ENCODE measurements around the gene PTBP3. TPM values are rescaled to one million over a fixed set of nuclear protein-coding genes. Genes with fewer than 3 reads are reported as not detected.

Gene PTBP3
- total RNA-seq, 2 experiments from 2014 or later, result 87.2 to 92.3 TPM

- ChIA-PET CTCF (interaction anchor here (2.0 kb wide), 1 partner anchor 256 kb away, joined by 8 read pairs; no protein-coding TSS in a partner anchor), POLR2A (interaction anchor here (0.6 kb wide), 1 partner anchor 710 kb away, joined by 3 read pairs; no protein-coding TSS in a partner anchor)
- H3K27ac Mint-ChIP-seq, result no peak overlapping the region
- no peaks in the 10 kb centered on the region for H3K36me3 Mint-ChIP-seq
- H3K4me3 Mint-ChIP-seq, result no peak overlapping the region
- intact Hi-C loops (cut with micrococcal nuclease), result no loop called here
- peaks cover 15% of the 10 kb centered on the region for H3K4me1 Mint-ChIP-seq (ENCODE audit: low read depth)
- no peaks in the 10 kb centered on the region for H3K27me3 Mint-ChIP-seq
- DNase-seq, result no peak
- H3K9me3 Mint-ChIP-seq, result no peaks in the 10 kb centered on the region
Measured at GRCh38 chr9:112354081-112354743, 20.8 kb upstream of the PTBP3 start.

- Mint-ChIP-seq H3K4me1 (ENCODE audit: low read depth) (peaks cover 28% of the 10 kb centered on the region), H3K4me3 (no peak overlapping the region), H3K27me3 (peaks cover 2% of the 10 kb centered on the region), H3K9me3 (peaks cover 2% of the 10 kb centered on the region), H3K36me3 (peaks cover 2% of the 10 kb centered on the region), H3K27ac (no peak overlapping the region)
- intact Hi-C loops (cut with micrococcal nuclease), result no loop called here
- no peak for DNase-seq
- POLR2A ChIA-PET, result no interaction called here
- CTCF ChIA-PET, result no interaction called here
Measured at GRCh38 chr9:112352209-112352608, 18.8 kb upstream of the PTBP3 start.

DNA sequence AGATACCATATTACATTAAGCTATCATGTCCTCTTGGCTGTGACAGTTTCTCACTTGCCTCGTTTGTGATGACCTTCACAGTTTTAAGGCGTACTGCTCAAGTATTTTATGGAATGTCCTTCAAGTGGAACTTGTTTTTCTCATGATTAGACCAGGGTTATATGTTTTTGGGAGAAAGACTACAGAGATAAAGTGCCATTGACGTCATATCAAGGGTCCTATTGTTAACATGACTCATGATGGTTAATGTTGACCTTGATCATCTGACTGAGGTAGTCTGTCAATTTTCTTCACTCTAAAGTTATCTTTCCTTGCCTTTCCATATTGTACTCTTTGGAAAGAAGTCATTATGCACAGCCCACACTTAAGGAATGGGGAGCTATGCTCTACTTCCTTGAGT lies 17.8 kb upstream of the PTBP3 start:
- Mint-ChIP-seq H3K4me1 (ENCODE audit: low read depth) (peaks cover 28% of the 10 kb centered on the region), H3K4me3 (no peak overlapping the region), H3K36me3 (peaks cover 2% of the 10 kb centered on the region), H3K9me3 (peaks cover 2% of the 10 kb centered on the region), H3K27me3 (peaks cover 2% of the 10 kb centered on the region), H3K27ac (no peak overlapping the region)
- POLR2A ChIA-PET, result no interaction called here
- CTCF ChIA-PET, result no interaction called here
- intact Hi-C loops (cut with micrococcal nuclease), result no loop called here
- no peak for DNase-seq

- Mint-ChIP-seq H3K4me1 (ENCODE audit: low read depth) (peaks cover 13% of the 10 kb centered on the region), H3K9me3 (peaks cover 2% of the 10 kb centered on the region), H3K27me3 (peaks cover 2% of the 10 kb centered on the region), H3K36me3 (peaks cover 2% of the 10 kb centered on the region), H3K27ac (no peak overlapping the region), H3K4me3 (peak overlapping the region; percentile 76)
- intact Hi-C loops (cut with micrococcal nuclease), result loop anchor here (2.0 kb wide), 1 partner anchor 14 kb away; no protein-coding TSS in a partner anchor
- ChIA-PET CTCF (interaction anchor here (1.0 kb wide), 1 partner anchor 12 kb away, joined by 3 read pairs; no protein-coding TSS in a partner anchor), POLR2A (no interaction called here)
- DNase-seq, result no peak
Measured at GRCh38 chr9:112349008-112349333, 15.6 kb upstream of the PTBP3 start.

DNA sequence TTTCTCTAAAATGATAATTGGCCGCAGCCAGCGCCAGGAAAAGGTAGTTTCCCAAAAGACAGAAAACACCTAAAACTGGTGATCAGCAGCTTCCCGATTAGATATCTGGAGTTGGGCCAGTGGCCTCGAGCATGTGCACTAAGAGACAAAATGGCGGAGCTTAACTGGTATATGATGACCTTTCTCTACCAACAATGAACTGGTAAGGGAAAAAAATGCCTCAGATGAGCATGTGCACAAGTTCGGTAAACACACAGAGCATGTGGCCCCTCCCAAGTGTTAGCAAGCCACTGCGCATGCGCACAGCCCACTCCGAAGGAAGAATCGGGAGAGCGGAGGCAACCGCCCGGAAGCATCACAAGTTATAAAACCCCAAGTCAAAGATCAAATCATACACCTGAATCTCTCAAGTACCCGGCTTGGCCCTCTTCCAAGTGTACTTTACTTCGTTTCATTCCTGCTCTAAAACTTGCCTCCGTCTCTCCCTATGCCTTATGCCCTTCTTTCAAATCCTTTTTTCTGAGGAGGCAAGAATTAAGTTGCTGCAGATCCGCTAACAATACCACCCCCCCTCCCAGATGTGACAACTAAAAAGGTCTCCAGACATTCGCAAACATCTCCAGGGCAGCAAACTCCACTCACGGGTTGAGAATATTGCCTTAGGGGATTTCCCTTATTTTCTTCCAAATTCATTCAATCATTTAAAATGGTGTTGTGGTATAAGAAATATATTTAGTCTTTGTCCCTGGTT lies 15.0 kb upstream of the PTBP3 start:
- H3K27ac Mint-ChIP-seq, result peak overlapping the region; percentile 80
- H3K9me3 Mint-ChIP-seq, result peaks cover 2% of the 10 kb centered on the region
- H3K4me3 Mint-ChIP-seq, result peak overlapping the region; percentile 76
- peak; percentile 87 for DNase-seq
- ChIA-PET CTCF (interaction anchor here (1.0 kb wide), 1 partner anchor 13 kb away, joined by 3 read pairs; no protein-coding TSS in a partner anchor), POLR2A (no interaction called here)
- H3K36me3 Mint-ChIP-seq, result peaks cover 2% of the 10 kb centered on the region
- intact Hi-C loops (cut with micrococcal nuclease), result loop anchor here (2.0 kb wide), 1 partner anchor 14 kb away; no protein-coding TSS in a partner anchor
- H3K27me3 Mint-ChIP-seq, result peaks cover 2% of the 10 kb centered on the region
- H3K4me1 Mint-ChIP-seq (ENCODE audit: low read depth), result peaks cover 13% of the 10 kb centered on the region

DNA sequence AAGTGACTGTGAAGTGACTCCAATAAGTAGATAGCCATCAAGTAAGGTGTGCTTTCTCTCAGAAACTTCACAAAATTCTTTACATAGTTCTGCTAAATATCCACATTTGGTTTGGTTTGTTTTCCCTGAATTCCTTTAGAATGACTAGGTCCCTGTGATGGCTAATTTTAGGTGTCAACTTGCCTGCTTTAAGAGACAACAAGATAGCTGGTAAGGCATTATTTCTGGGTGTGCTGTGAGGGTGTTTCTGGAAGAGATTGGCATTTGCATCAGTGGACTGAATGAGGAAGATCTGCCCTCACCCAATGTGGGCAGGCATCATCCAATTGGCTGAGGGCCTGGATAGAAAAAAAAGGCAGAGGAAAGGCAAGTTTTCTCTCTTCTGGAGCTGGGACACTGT lies 8.3 kb upstream of the PTBP3 start:
- no peak for DNase-seq
- intact Hi-C loops (cut with micrococcal nuclease), result no loop called here
- Mint-ChIP-seq H3K36me3 (no peaks in the 10 kb centered on the region), H3K27ac (no peak overlapping the region), H3K4me3 (no peak overlapping the region), H3K4me1 (ENCODE audit: low read depth) (no peaks in the 10 kb centered on the region), H3K9me3 (no peaks in the 10 kb centered on the region), H3K27me3 (no peaks in the 10 kb centered on the region)
- ChIA-PET POLR2A (no interaction called here), CTCF (interaction anchor here (1.0 kb wide), 1 partner anchor 244 kb away, joined by 4 read pairs; no protein-coding TSS in a partner anchor)

GRCh38 chr9:112339886-112340285 lies 6.5 kb upstream of the PTBP3 start:
- no peak overlapping the region for H3K4me3 Mint-ChIP-seq
- H3K36me3 Mint-ChIP-seq, result no peaks in the 10 kb centered on the region
- peaks cover 2% of the 10 kb centered on the region for H3K4me1 Mint-ChIP-seq (ENCODE audit: low read depth)
- H3K27me3 Mint-ChIP-seq, result no peaks in the 10 kb centered on the region
- intact Hi-C loops (cut with micrococcal nuclease), result no loop called here
- DNase-seq, result no peak
- H3K9me3 Mint-ChIP-seq, result no peaks in the 10 kb centered on the region
- POLR2A ChIA-PET, result no interaction called here
- CTCF ChIA-PET, result no interaction called here
- H3K27ac Mint-ChIP-seq, result no peak overlapping the region

DNA sequence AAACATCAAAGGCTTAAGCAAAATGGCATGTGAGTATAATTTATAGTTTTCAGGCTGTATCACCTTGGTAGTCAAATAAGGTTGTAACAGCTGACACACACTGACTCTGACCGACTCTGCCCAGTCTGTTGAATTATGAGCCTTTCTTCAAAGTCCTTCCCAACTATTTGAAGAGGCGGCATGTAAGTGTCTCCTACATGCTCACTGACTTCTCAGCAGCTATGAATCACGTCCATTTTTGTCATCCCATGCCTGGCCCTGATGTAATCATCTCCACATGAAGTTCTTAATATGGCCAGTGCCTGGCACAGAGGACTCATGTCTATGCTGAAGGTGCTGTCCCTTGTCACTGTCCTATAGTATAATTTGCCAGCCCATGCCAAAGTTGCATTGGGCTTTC lies 5.1 kb upstream of the PTBP3 start:
- no peak overlapping the region for H3K27ac Mint-ChIP-seq
- ChIA-PET CTCF (no interaction called here), POLR2A (no interaction called here)
- H3K36me3 Mint-ChIP-seq, result no peaks in the 10 kb centered on the region
- H3K4me1 Mint-ChIP-seq (ENCODE audit: low read depth), result peaks cover 6% of the 10 kb centered on the region
- no peaks in the 10 kb centered on the region for H3K9me3 Mint-ChIP-seq
- DNase-seq, result peak; percentile 24
- H3K27me3 Mint-ChIP-seq, result no peaks in the 10 kb centered on the region
- H3K4me3 Mint-ChIP-seq, result no peak overlapping the region
- intact Hi-C loops (cut with micrococcal nuclease), result no loop called here

DNA sequence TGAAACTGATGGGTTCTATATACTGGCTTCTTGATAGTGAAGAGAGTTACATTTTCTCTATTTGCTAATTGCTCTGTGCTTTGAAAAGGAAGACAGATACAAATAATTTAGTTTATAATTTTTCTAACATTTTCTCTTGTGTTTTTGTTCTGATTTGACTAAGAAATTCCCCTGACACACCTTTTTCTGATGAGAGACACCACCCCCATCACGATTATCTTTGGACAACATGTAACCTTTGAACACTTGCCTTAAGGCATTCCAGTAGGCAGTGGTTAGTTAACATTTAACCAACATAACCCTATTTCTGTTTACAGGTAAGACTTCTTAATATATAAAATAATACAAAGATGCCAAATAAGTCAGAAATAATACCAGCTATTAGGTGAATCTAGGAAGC lies 4.1 kb upstream of the PTBP3 start:
- intact Hi-C loops (cut with micrococcal nuclease), result no loop called here
- no peaks in the 10 kb centered on the region for H3K9me3 Mint-ChIP-seq
- H3K4me1 Mint-ChIP-seq (ENCODE audit: low read depth), result peaks cover 6% of the 10 kb centered on the region
- ChIA-PET CTCF (interaction anchor here (0.6 kb wide), 2 partner anchors 244 to 252 kb away, joined by 4 read pairs; no protein-coding TSS in a partner anchor), POLR2A (interaction anchor here (0.9 to 1.6 kb wide), 2 partner anchors 42 to 243 kb away, joined by 3 to 4 read pairs; no protein-coding TSS in a partner anchor)
- H3K27ac Mint-ChIP-seq, result no peak overlapping the region
- no peaks in the 10 kb centered on the region for H3K36me3 Mint-ChIP-seq
- DNase-seq, result no peak
- no peak overlapping the region for H3K4me3 Mint-ChIP-seq
- no peaks in the 10 kb centered on the region for H3K27me3 Mint-ChIP-seq

DNA sequence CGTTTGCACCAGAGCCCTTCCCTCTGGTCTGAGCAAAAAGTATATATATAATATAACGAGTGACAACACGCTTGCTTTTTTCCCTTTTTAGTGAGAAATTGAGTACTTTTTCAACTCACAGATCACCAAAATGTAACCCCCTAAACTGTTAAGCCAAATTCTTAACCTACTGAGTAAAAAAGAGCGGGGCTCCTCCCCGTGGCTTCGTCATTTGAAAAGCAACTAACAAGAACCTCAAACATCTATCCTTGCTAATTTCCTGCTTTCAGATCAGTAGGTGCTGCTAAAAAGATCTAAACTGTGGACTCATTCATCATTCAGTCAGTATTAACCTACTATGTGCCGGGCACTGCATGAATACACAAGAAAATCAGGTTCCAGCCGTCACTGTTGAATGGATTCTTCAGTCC lies 1.0 kb upstream of the PTBP3 start:
- intact Hi-C loops (cut with micrococcal nuclease), result loop anchor here (1.0 to 5.0 kb wide), 11 partner anchors 14 to 809 kb away; partner anchors contain the start of genes DNAJC25, INIP, KIAA1958 and SNX30

GRCh38 chr9:112333639-112334431 lies 416 bp upstream of the PTBP3 start:
- no peaks in the 10 kb centered on the region for H3K9me3 Mint-ChIP-seq
- peaks cover 31% of the 10 kb centered on the region for H3K4me1 Mint-ChIP-seq (ENCODE audit: low read depth)
- H3K36me3 Mint-ChIP-seq, result no peaks in the 10 kb centered on the region
- peak overlapping the region; percentile 97 for H3K27ac Mint-ChIP-seq
- intact Hi-C loops (cut with micrococcal nuclease), result loop anchor here (1.0 to 5.0 kb wide), 16 partner anchors 15 to 809 kb away; partner anchors contain the start of genes DNAJC25, INIP, KIAA1958 and SNX30
- peak; percentile 96 for DNase-seq
- no peaks in the 10 kb centered on the region for H3K27me3 Mint-ChIP-seq
- CTCF ChIA-PET, result interaction anchor here (0.6 to 2.4 kb wide), 10 partner anchors 18 to 240 kb away, joined by 3 to 11 read pairs (median 3); partner anchors contain the start of genes HSDL2 and SUSD1
- POLR2A ChIA-PET, result interaction anchor here (0.6 to 2.1 kb wide), 7 partner anchors 16 to 437 kb away, joined by 3 to 13 read pairs (median 6); partner anchors contain the start of genes HSDL2, KIAA1958 and UGCG
- H3K4me3 Mint-ChIP-seq, result peak overlapping the region; percentile 92

More for the DNA sequence above, 1.0 kb upstream of the PTBP3 start:
- peak overlapping the region; percentile 92 for H3K4me3 Mint-ChIP-seq
- no peaks in the 10 kb centered on the region for H3K27me3 Mint-ChIP-seq
- H3K36me3 Mint-ChIP-seq, result no peaks in the 10 kb centered on the region
- H3K9me3 Mint-ChIP-seq, result no peaks in the 10 kb centered on the region
- POLR2A ChIA-PET, result interaction anchor here (1.0 kb wide), 1 partner anchor 43 kb away, joined by 3 read pairs; no protein-coding TSS in a partner anchor
- peak overlapping the region; percentile 97 for H3K27ac Mint-ChIP-seq
- CTCF ChIA-PET, result interaction anchor here (0.8 to 2.4 kb wide), 6 partner anchors 26 to 237 kb away, joined by 3 to 12 read pairs (median 6); partner anchors contain the start of gene HSDL2
- peak; percentile 80 for DNase-seq
- peaks cover 29% of the 10 kb centered on the region for H3K4me1 Mint-ChIP-seq (ENCODE audit: low read depth)
